ENCODE measurements around the gene DEAF1. TPM values are rescaled to one million over a fixed set of nuclear protein-coding genes. Genes with fewer than 3 reads are reported as not detected.

DEAF1 gene
- total RNA-seq, 2 experiments from 2014 or later: 68.4 to 79.6 TPM

- DNase-seq: peak in 10 of 14 experiments; percentile 35 to 75 (median 54)
- Mint-ChIP-seq H3K4me1 (ENCODE audit: low read depth) (peaks cover 7% of the 10 kb centered on the region), H3K36me3 (ENCODE audit: low read depth) (no peaks in the 10 kb centered on the region), H3K4me3 (peak overlapping the region; percentile 74), H3K27ac (no peak overlapping the region), H3K9me3 (no peaks in the 10 kb centered on the region), H3K27me3 (peaks cover 15% of the 10 kb centered on the region)
- no peak for TF ChIP-seq CTCF (IDR thresholded peaks at IDR 0.05)
- CTCF ChIA-PET: interaction anchor here (0.8 to 2.3 kb wide), 5 partner anchors 21 to 172 kb away, joined by 3 to 9 read pairs (median 4); partner anchors contain the start of gene TALDO1
- H3K4me1 ChIP-seq (ENCODE audit: insufficient read depth, low read length): peaks cover 49% of the 10 kb centered on the region
- H3K27me3 ChIP-seq (ENCODE audit: control insufficient read depth in 1 of 2, insufficient read depth in 2 of 2, low read length in 2 of 2): peaks cover under 1 to 7% of the 10 kb centered on the region in 2 experiments
- H3K4me3 ChIP-seq (ENCODE audit: low read length): peak overlapping the region; percentile 41
- intact Hi-C loops (cut with DNase I, micrococcal nuclease): loop anchor here (1.0 to 5.0 kb wide), 2 partner anchors 30 to 34 kb away; no protein-coding TSS in a partner anchor
- no peak overlapping the region for H3K27ac ChIP-seq (ENCODE audit: low read depth in 1 of 2, low read length in 2 of 2)
- H3K36me3 ChIP-seq (ENCODE audit: insufficient read depth, low read length): no peaks in the 10 kb centered on the region
- ATAC-seq (ENCODE audit: poor library complexity): peak; percentile 50
- H3K9me3 ChIP-seq (ENCODE audit: control insufficient read depth in 1 of 2, insufficient read depth in 1 of 2, low read length in 2 of 2): peaks cover 0 to 3% of the 10 kb centered on the region in 2 experiments
- POLR2A ChIA-PET: interaction anchor here (0.8 to 3.6 kb wide), 14 partner anchors 17 to 520 kb away, joined by 3 to 41 read pairs (median 5); partner anchors contain the start of genes BET1L, DEAF1, LMNTD2 and PHRF1
Observed at GRCh38 chr11:726278-727220, 31.5 kb upstream of the DEAF1 start.

GRCh38 chr11:725624-726202 lies 30.7 kb upstream of the DEAF1 start:
- ChIA-PET CTCF (interaction anchor here (0.8 to 2.3 kb wide), 4 partner anchors 21 to 171 kb away, joined by 3 to 9 read pairs (median 4); partner anchors contain the start of gene TALDO1), POLR2A (interaction anchor here (0.5 to 3.6 kb wide), 16 partner anchors 18 to 519 kb away, joined by 3 to 41 read pairs (median 4); partner anchors contain the start of genes BET1L, DEAF1, LMNTD2 and PHRF1)
- DNase-seq (peak in 1 of 14 experiments; percentile 42), ATAC-seq (ENCODE audit: poor library complexity) (no peak)
- H3K36me3 ChIP-seq (ENCODE audit: insufficient read depth, low read length): no peaks in the 10 kb centered on the region
- no peaks in the 10 kb centered on the region for H3K36me3 Mint-ChIP-seq (ENCODE audit: low read depth)
- H3K27me3 ChIP-seq (ENCODE audit: control insufficient read depth in 1 of 2, insufficient read depth in 2 of 2, low read length in 2 of 2): peaks cover 5 to 14% of the 10 kb centered on the region in 2 experiments
- no peaks in the 10 kb centered on the region for H3K9me3 Mint-ChIP-seq
- H3K27me3 Mint-ChIP-seq: peaks cover 19% of the 10 kb centered on the region
- intact Hi-C loops (cut with DNase I, micrococcal nuclease): loop anchor here (2.0 to 5.0 kb wide), 2 partner anchors 33 to 37 kb away; no protein-coding TSS in a partner anchor
- no peak overlapping the region for H3K27ac Mint-ChIP-seq
- peak overlapping the region; percentile 74 for H3K4me3 Mint-ChIP-seq
- peak overlapping the region; percentile 41 for H3K4me3 ChIP-seq (ENCODE audit: low read length)
- peaks cover 7% of the 10 kb centered on the region for H3K4me1 Mint-ChIP-seq (ENCODE audit: low read depth)
- H3K9me3 ChIP-seq (ENCODE audit: control insufficient read depth in 1 of 2, insufficient read depth in 1 of 2, low read length in 2 of 2): peaks cover 0 to 10% of the 10 kb centered on the region in 2 experiments
- H3K4me1 ChIP-seq (ENCODE audit: insufficient read depth, low read length): peaks cover 58% of the 10 kb centered on the region
- no peak overlapping the region for H3K27ac ChIP-seq (ENCODE audit: low read depth in 1 of 2, low read length in 2 of 2)
- TF ChIP-seq CTCF (IDR thresholded peaks at IDR 0.05): no peak

- Mint-ChIP-seq H3K4me3 (peak overlapping the region; percentile 48), H3K36me3 (ENCODE audit: low read depth) (no peaks in the 10 kb centered on the region), H3K27ac (no peak overlapping the region), H3K9me3 (no peaks in the 10 kb centered on the region), H3K27me3 (peaks cover 20% of the 10 kb centered on the region), H3K4me1 (ENCODE audit: low read depth) (peaks cover 7% of the 10 kb centered on the region)
- H3K9me3 ChIP-seq (ENCODE audit: control insufficient read depth in 1 of 2, insufficient read depth in 1 of 2, low read length in 2 of 2): peaks cover 0 to 17% of the 10 kb centered on the region in 2 experiments
- H3K36me3 ChIP-seq (ENCODE audit: insufficient read depth, low read length): no peaks in the 10 kb centered on the region
- H3K4me3 ChIP-seq (ENCODE audit: low read length): no peak overlapping the region
- H3K27ac ChIP-seq (ENCODE audit: low read depth in 1 of 2, low read length in 2 of 2): no peak overlapping the region
- ChIA-PET CTCF (interaction anchor here (2.3 to 3.2 kb wide), 2 partner anchors 29 to 170 kb away, joined by 9 to 16 read pairs; partner anchors contain the start of genes DEAF1 and TMEM80), POLR2A (interaction anchor here (1.0 to 3.6 kb wide), 5 partner anchors 19 to 170 kb away, joined by 3 to 27 read pairs (median 4); partner anchors contain the start of gene PNPLA2)
- TF ChIP-seq CTCF (IDR thresholded peaks at IDR 0.05): no peak
- H3K4me1 ChIP-seq (ENCODE audit: insufficient read depth, low read length): peaks cover 62% of the 10 kb centered on the region
- ATAC-seq (ENCODE audit: poor library complexity): no peak
- DNase-seq: peak in 1 of 14 experiments; percentile 36
- H3K27me3 ChIP-seq (ENCODE audit: control insufficient read depth in 1 of 2, insufficient read depth in 2 of 2, low read length in 2 of 2): peaks cover 5 to 19% of the 10 kb centered on the region in 2 experiments
- intact Hi-C loops (cut with DNase I, micrococcal nuclease): loop anchor here (2.0 to 5.0 kb wide), 2 partner anchors 33 to 36 kb away; no protein-coding TSS in a partner anchor
Observed at GRCh38 chr11:724778-725386, 29.9 kb upstream of the DEAF1 start.

All from CD4-positive, alpha-beta T cell (primary cell).